ENCODE measurements around the gene NFKBIL1. TPM values are rescaled to one million over a fixed set of nuclear protein-coding genes. Genes with fewer than 3 reads are reported as not detected.

The NFKBIL1 gene
- total and polyA plus RNA-seq, 3 donors from 2014 or later, result 25.9 to 55.3 (median 51.2) TPM

- Histone ChIP-seq H3K36me3 (ENCODE audit: low read depth, missing control alignments) (no peaks in the 10 kb centered on the region), H3K27me3 (no peaks in the 10 kb centered on the region), H3K9me3 (no peaks in the 10 kb centered on the region), H3K4me3 (no peak overlapping the region), H3K27ac (no peak overlapping the region), H3K4me1 (no peaks in the 10 kb centered on the region)
- 90 to 100% methylated on average over 3 of the region's 3 CpGs for WGBS, 2 donors
- intact Hi-C loops (cut with DNase I; ENCODE audit: low total_unique reads), result no loop called here
- TF ChIP-seq POLR2A (IDR thresholded peaks at IDR 0.05), result no peak
- TF ChIP-seq CTCF (IDR thresholded peaks at IDR 0.05), result no peak
- no peak for DNase-seq
Observed at GRCh38 chr6:31579119-31579505, 31.7 kb downstream of the NFKBIL1 start.

GRCh38 chr6:31579546-31580437 is 32.4 kb downstream of the NFKBIL1 start:
- Histone ChIP-seq H3K4me3 (peak overlapping the region; percentile 59 to 60), H3K27ac (no peak overlapping the region), H3K4me1 (no peaks in the 10 kb centered on the region), H3K9me3 (no peaks in the 10 kb centered on the region), H3K27me3 (no peaks in the 10 kb centered on the region), H3K36me3 (ENCODE audit: low read depth, missing control alignments) (no peaks in the 10 kb centered on the region)
- TF ChIP-seq POLR2A (IDR thresholded peaks at IDR 0.05) (no peak), CTCF (IDR thresholded peaks at IDR 0.05) (no peak)
- WGBS, 2 donors, result 75 to 80% methylated on average over 8 of the region's 8 CpGs
- intact Hi-C loops (cut with DNase I; ENCODE audit: low total_unique reads), result no loop called here
- no peak for DNase-seq

- intact Hi-C loops (cut with DNase I; ENCODE audit: low total_unique reads), result no loop called here
- no peaks in the 10 kb centered on the region for H3K9me3 ChIP-seq
- peak overlapping the region; percentile 59 to 60 for H3K4me3 ChIP-seq
- DNase-seq, result no peak
- H3K36me3 ChIP-seq (ENCODE audit: low read depth, missing control alignments), result no peaks in the 10 kb centered on the region
- no peaks in the 10 kb centered on the region for H3K27me3 ChIP-seq
- no peak for TF ChIP-seq CTCF (IDR thresholded peaks at IDR 0.05)
- no peak for TF ChIP-seq POLR2A (IDR thresholded peaks at IDR 0.05)
- H3K4me1 ChIP-seq, result no peaks in the 10 kb centered on the region
- peak overlapping the region; percentile 4 to 60 for H3K27ac ChIP-seq
- 31 to 43% methylated on average over 11 of the region's 11 CpGs for WGBS, 2 donors
Observed at GRCh38 chr6:31580438-31580740, 33.0 kb downstream of the NFKBIL1 start.

- H3K4me3 ChIP-seq, result peak overlapping the region; percentile 59 to 60
- no peaks in the 10 kb centered on the region for H3K27me3 ChIP-seq
- 1% methylated on average over 29 to 45 of the region's 62 CpGs for WGBS, 2 donors
- no peaks in the 10 kb centered on the region for H3K36me3 ChIP-seq (ENCODE audit: low read depth, missing control alignments)
- no peaks in the 10 kb centered on the region for H3K4me1 ChIP-seq
- no peaks in the 10 kb centered on the region for H3K9me3 ChIP-seq
- TF ChIP-seq CTCF (IDR thresholded peaks at IDR 0.05) (peak; percentile 89 to 99 (median 95)), POLR2A (IDR thresholded peaks at IDR 0.05) (no peak)
- peak; percentile 92 for DNase-seq
- peak overlapping the region; percentile 4 to 60 for H3K27ac ChIP-seq
- intact Hi-C loops (cut with DNase I; ENCODE audit: low total_unique reads), result no loop called here
Observed at GRCh38 chr6:31580807-31581433, 33.5 kb downstream of the NFKBIL1 start.

Data from testis (tissue), 3 donors.